ENCODE data around the gene XRCC5.
"Not testable (repeated sequence)": the region's sequence is repeated elsewhere in the genome, so short reads cannot be mapped to it uniquely, and the experiment has no call there.

Gene XRCC5

GRCh38 chr2:216201692-216202306 lies 92.7 kb downstream of the XRCC5 start:
- no peak for DNase-seq (ENCODE audit: low read depth in 2 of 2)

- no peak for DNase-seq (ENCODE audit: low read depth in 2 of 2)
Measured at GRCh38 chr2:216202626-216203250, 93.6 kb downstream of the XRCC5 start.

- DNase-seq (ENCODE audit: low read depth in 2 of 2): no peak
Measured at GRCh38 chr2:216205486-216205885, 96.3 kb downstream of the XRCC5 start.

- no peak for DNase-seq (ENCODE audit: low read depth in 2 of 2)
Measured at GRCh38 chr2:216206041-216206703, 97.0 kb downstream of the XRCC5 start.

GRCh38 chr2:216206821-216207220 lies 97.7 kb downstream of the XRCC5 start:
- no peak for DNase-seq (ENCODE audit: low read depth in 2 of 2)

- DNase-seq (ENCODE audit: low read depth in 2 of 2): not testable (repeated sequence)
Measured at GRCh38 chr2:216208661-216209060, 99.5 kb downstream of the XRCC5 start.

GRCh38 chr2:216210701-216211540 lies 101.8 kb downstream of the XRCC5 start:
- DNase-seq (ENCODE audit: low read depth in 2 of 2): no peak

- DNase-seq (ENCODE audit: low read depth in 2 of 2): no peak
Measured at GRCh38 chr2:216211614-216212145, 102.5 kb downstream of the XRCC5 start.

GRCh38 chr2:216214768-216215167 lies 105.6 kb downstream of the XRCC5 start:
- no peak for DNase-seq (ENCODE audit: low read depth in 2 of 2)

- no peak for DNase-seq (ENCODE audit: low read depth in 2 of 2)
Measured at GRCh38 chr2:216215658-216216390, 106.7 kb downstream of the XRCC5 start.

GRCh38 chr2:216216951-216217903 lies 108.1 kb downstream of the XRCC5 start:
- no peak for DNase-seq (ENCODE audit: low read depth in 2 of 2)

GRCh38 chr2:216217904-216218260 lies 108.7 kb downstream of the XRCC5 start:
- DNase-seq (ENCODE audit: low read depth in 2 of 2): no peak

GRCh38 chr2:216219861-216220260 lies 110.7 kb downstream of the XRCC5 start:
- DNase-seq (ENCODE audit: low read depth in 2 of 2): no peak

GRCh38 chr2:216220976-216221375 lies 111.8 kb downstream of the XRCC5 start:
- DNase-seq (ENCODE audit: low read depth in 2 of 2): no peak

GRCh38 chr2:216221811-216222210 lies 112.7 kb downstream of the XRCC5 start:
- DNase-seq (ENCODE audit: low read depth in 2 of 2): no peak

GRCh38 chr2:216222650-216223352 lies 113.7 kb downstream of the XRCC5 start:
- no peak for DNase-seq (ENCODE audit: low read depth in 2 of 2)

- DNase-seq (ENCODE audit: low read depth in 2 of 2): no peak
Measured at GRCh38 chr2:216224388-216224787, 115.2 kb downstream of the XRCC5 start.

GRCh38 chr2:216229277-216229914 lies 120.2 kb downstream of the XRCC5 start:
- no peak for DNase-seq (ENCODE audit: low read depth in 2 of 2)

- DNase-seq (ENCODE audit: low read depth in 2 of 2): no peak
Measured at GRCh38 chr2:216231867-216232266, 122.7 kb downstream of the XRCC5 start.
